Stimulated activated CD4-positive, alpha-beta T cell treated with anti-CD3 and anti-CD28 coated beads, Interleukin-12 subunit alpha, Interleukin-12 subunit beta, amount 100 ng/mL, for 48 hours (primary cell): Measurements from ENCODE around the gene WEE2.
"Not testable (repeated sequence)": the region's sequence is repeated elsewhere in the genome, so short reads cannot be mapped to it uniquely, and the experiment has no call there.

Source experiments
- DNase-seq, 3 donors: peaks; one replicate each; pipeline ENCODE4 v3.0.0-alpha.2; 2020; ENCODE audit warnings: low read depth in 2 of 3, low spot score in 1 of 3

WEE2 gene

GRCh38 chr7:141712603-141713255 is 4.6 kb downstream of the WEE2 start:
- DNase-seq: no peak

GRCh38 chr7:141713890-141714289 is 5.7 kb downstream of the WEE2 start:
- DNase-seq: no peak

- DNase-seq: no peak
These were observed 6.4 kb downstream of the WEE2 start for GRCh38 chr7:141714571-141714970.

- DNase-seq: no peak
These were observed 6.9 kb downstream of the WEE2 start for GRCh38 chr7:141715018-141715417.

- DNase-seq: no peak
These were observed 7.9 kb downstream of the WEE2 start for GRCh38 chr7:141715794-141716689.

GRCh38 chr7:141717450-141717849 is 9.3 kb downstream of the WEE2 start:
- no peak for DNase-seq

GRCh38 chr7:141722529-141722928 is 14.4 kb downstream of the WEE2 start:
- DNase-seq: no peak

GRCh38 chr7:141729020-141729419 is 20.9 kb downstream of the WEE2 start:
- DNase-seq: no peak

- no peak for DNase-seq
These were observed 23.5 kb downstream of the WEE2 start for GRCh38 chr7:141731476-141732149.

- no peak for DNase-seq
These were observed 29.1 kb downstream of the WEE2 start for GRCh38 chr7:141737118-141737835.

- peak; percentile 86 to 88 (median 86) for DNase-seq
These were observed 29.9 kb downstream of the WEE2 start, which contains the start of gene SSBP1 for GRCh38 chr7:141737836-141738591. SSBP1 (plus strand) TSS chr7:141738358; CDS start chr7:141739167, 809 bp downstream.

- DNase-seq: no peak
These were observed 30.4 kb downstream of the WEE2 start for GRCh38 chr7:141738592-141739013.

- DNase-seq: no peak
These were observed 31.1 kb downstream of the WEE2 start for GRCh38 chr7:141739250-141739649.

- no peak for DNase-seq
These were observed 34.1 kb downstream of the WEE2 start for GRCh38 chr7:141742229-141742628.

- no peak for DNase-seq
These were observed 36.0 kb downstream of the WEE2 start for GRCh38 chr7:141744131-141744530.

- no peak for DNase-seq
These were observed 40.2 kb downstream of the WEE2 start for GRCh38 chr7:141748396-141748795.

- not testable (repeated sequence) for DNase-seq
These were observed 43.8 kb downstream of the WEE2 start for GRCh38 chr7:141751904-141752303.

- DNase-seq: peak in 1 of 3 donors; percentile 34
These were observed 44.5 kb downstream of the WEE2 start for GRCh38 chr7:141752634-141753033.

- DNase-seq: peak in 1 of 3 donors; percentile 28
These were observed 46.8 kb downstream of the WEE2 start for GRCh38 chr7:141754939-141755338.

GRCh38 chr7:141763797-141764196 is 55.6 kb downstream of the WEE2 start, which contains the start of gene TAS2R3:
TAS2R3 (plus strand) TSS chr7:141764097; CDS start chr7:141764159, 62 bp downstream.
- DNase-seq: no peak
